ENCODE data around the gene TNS3.

- TF ChIP-seq CTCF (IDR thresholded peaks at IDR 0.05; ENCODE audit: insufficient read depth, low read length), result no peak
- TF ChIP-seq SPI1 (IDR thresholded peaks at IDR 0.05; ENCODE audit: borderline replicate concordance, low read depth), result no peak
- no peak for TF ChIP-seq POLR2AphosphoS5 (IDR thresholded peaks at IDR 0.05; ENCODE audit: low read depth)
- TF ChIP-seq, protein P1, sequence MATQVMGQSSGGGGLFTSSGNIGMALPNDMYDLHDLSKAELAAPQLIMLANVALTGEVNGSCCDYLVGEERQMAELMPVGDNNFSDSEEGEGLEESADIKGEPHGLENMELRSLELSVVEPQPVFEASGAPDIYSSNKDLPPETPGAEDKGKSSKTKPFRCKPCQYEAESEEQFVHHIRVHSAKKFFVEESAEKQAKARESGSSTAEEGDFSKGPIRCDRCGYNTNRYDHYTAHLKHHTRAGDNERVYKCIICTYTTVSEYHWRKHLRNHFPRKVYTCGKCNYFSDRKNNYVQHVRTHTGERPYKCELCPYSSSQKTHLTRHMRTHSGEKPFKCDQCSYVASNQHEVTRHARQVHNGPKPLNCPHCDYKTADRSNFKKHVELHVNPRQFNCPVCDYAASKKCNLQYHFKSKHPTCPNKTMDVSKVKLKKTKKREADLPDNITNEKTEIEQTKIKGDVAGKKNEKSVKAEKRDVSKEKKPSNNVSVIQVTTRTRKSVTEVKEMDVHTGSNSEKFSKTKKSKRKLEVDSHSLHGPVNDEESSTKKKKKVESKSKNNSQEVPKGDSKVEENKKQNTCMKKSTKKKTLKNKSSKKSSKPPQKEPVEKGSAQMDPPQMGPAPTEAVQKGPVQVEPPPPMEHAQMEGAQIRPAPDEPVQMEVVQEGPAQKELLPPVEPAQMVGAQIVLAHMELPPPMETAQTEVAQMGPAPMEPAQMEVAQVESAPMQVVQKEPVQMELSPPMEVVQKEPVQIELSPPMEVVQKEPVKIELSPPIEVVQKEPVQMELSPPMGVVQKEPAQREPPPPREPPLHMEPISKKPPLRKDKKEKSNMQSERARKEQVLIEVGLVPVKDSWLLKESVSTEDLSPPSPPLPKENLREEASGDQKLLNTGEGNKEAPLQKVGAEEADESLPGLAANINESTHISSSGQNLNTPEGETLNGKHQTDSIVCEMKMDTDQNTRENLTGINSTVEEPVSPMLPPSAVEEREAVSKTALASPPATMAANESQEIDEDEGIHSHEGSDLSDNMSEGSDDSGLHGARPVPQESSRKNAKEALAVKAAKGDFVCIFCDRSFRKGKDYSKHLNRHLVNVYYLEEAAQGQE (IDR thresholded peaks at IDR 0.05; ENCODE audit: insufficient replicate concordance, low read depth), result no peak
- no peak for TF ChIP-seq GABPA (IDR thresholded peaks at IDR 0.05; ENCODE audit: low read depth)
Observed at GRCh38 chr7:47325337-47325736, 256.6 kb downstream of the TNS3 start.

Data from HL-60 (cell line).